Hepatocyte (in vitro differentiated cells): ENCODE data around the gene ITPRID1. TPM values are rescaled to one million over a fixed set of nuclear protein-coding genes. Genes with fewer than 3 reads are reported as not detected.

Source experiments
- DNase-seq: peaks from one replicate; pipeline ENCODE4 v3.0.0-alpha.2; 2016; ENCODE audit warnings: low spot score
- H2AFZ ChIP-seq: fragments of 200-600 bp; sonication (generic); 2 replicates; pipeline ENCODE4 v1.6.0; 2016; ENCODE audit warnings: antibody characterized with exemption, mild to moderate bottlenecking
- H3K27ac ChIP-seq: fragments of 200-600 bp; sonication (generic); 2 replicates; pipeline ENCODE4 v1.5.1; 2016; ENCODE audit warnings: mild to moderate bottlenecking
- H3K27me3 ChIP-seq: fragments of 200-600 bp; sonication (generic); 2 replicates; pipeline ENCODE4 v1.6.1; 2016
- H3K36me3 ChIP-seq: fragments of 200-600 bp; sonication (generic); replicated peaks from 2 replicates; pipeline ENCODE4 v1.5.1; 2016; ENCODE audit warnings: low read depth; ENCODE audit not compliant: insufficient read depth
- H3K4me1 ChIP-seq: fragments of 200-600 bp; sonication (generic); 2 replicates; pipeline ENCODE4 v1.5.1; 2016; ENCODE audit warnings: mild to moderate bottlenecking, moderate library complexity; ENCODE audit not compliant: insufficient read depth
- H3K4me2 ChIP-seq: fragments of 200-600 bp; sonication (generic); 2 replicates; pipeline ENCODE4 v1.6.0; 2016
- H3K4me3 ChIP-seq: fragments of 200-600 bp; sonication (generic); 2 replicates; pipeline ENCODE4 v1.5.1; 2016; ENCODE audit warnings: mild to moderate bottlenecking
- H3K79me2 ChIP-seq: fragments of 200-600 bp; sonication (generic); 2 replicates; pipeline ENCODE4 v1.6.0; 2017; ENCODE audit warnings: mild to moderate bottlenecking
- H3K9me2 ChIP-seq: fragments of 200-600 bp; sonication (generic); replicated peaks from 2 replicates; pipeline ENCODE4 v1.6.0; 2017; ENCODE audit warnings: mild to moderate bottlenecking; ENCODE audit not compliant: insufficient read depth
- H3K9me3 ChIP-seq: fragments of 200-600 bp; sonication (generic); 2 replicates; pipeline ENCODE4 v1.5.1; 2016; ENCODE audit warnings: low read depth, mild to moderate bottlenecking
- H4K20me1 ChIP-seq: fragments of 200-600 bp; sonication (generic); 2 replicates; pipeline ENCODE4 v1.6.0; 2016; ENCODE audit warnings: mild to moderate bottlenecking; ENCODE audit not compliant: insufficient read depth, poor library complexity, severe bottlenecking
- EZH2 ChIP-seq: fragments of 200-600 bp; sonication (generic); IDR thresholded peaks from 2 replicates; pipeline ENCODE4 v1.6.1; 2016; ENCODE audit warnings: antibody characterized with exemption, mild to moderate bottlenecking, borderline replicate concordance
- EZH2phosphoT487 ChIP-seq: fragments of 200-600 bp; sonication (generic); IDR thresholded peaks from one replicate; pipeline ENCODE4 v1.6.1; 2018; ENCODE audit warnings: antibody characterized with exemption, mild to moderate bottlenecking, low read depth, moderate library complexity; ENCODE audit not compliant: unreplicated experiment, severe bottlenecking
- WGBS: methylation state at CpG from one replicate; pipeline ENCODE4 v1.1.6; 2016; ENCODE audit warnings: low lambda C conversion rate; ENCODE audit errors: missing lambda C conversion rate; 5-methylcytosine and 5-hydroxymethylcytosine counted together
- polyA plus RNA-seq: library from polyadenylated mRNA; unstranded; fragments of >200 nt; fragmentation: Nextera tagmentation; extraction: Ambion mirVana; gene quantifications from 2 replicates; pipeline ENCODE4 v1.2.1, GENCODE V29; 2016
- total RNA-seq: library from RNA; depleted of rRNA; stranded (reverse); fragments of >200 nt; gene quantifications from 2 replicates; pipeline ENCODE4 v1.2.3, GENCODE V29; 2014
- TF ChIP-seq, protein P1 (sequence below): fragments of 200-600 bp; sonication (generic); IDR thresholded peaks from 2 replicates; pipeline ENCODE4 v1.5.1; 2016; ENCODE audit warnings: antibody characterized with exemption, mild to moderate bottlenecking; ENCODE audit not compliant: poor library complexity

The ITPRID1 gene
- total and polyA plus RNA-seq, 2 experiments from 2014 or later, result 0.06 TPM; not detected in 1

GRCh38 chr7:31664890-31665289 lies 151.0 kb downstream of the ITPRID1 start:
- H3K36me3 ChIP-seq, result no peaks in the 10 kb centered on the region
- no peaks in the 10 kb centered on the region for H3K9me3 ChIP-seq
- TF ChIP-seq EZH2phosphoT487, result no peak
- TF ChIP-seq, protein P1, sequence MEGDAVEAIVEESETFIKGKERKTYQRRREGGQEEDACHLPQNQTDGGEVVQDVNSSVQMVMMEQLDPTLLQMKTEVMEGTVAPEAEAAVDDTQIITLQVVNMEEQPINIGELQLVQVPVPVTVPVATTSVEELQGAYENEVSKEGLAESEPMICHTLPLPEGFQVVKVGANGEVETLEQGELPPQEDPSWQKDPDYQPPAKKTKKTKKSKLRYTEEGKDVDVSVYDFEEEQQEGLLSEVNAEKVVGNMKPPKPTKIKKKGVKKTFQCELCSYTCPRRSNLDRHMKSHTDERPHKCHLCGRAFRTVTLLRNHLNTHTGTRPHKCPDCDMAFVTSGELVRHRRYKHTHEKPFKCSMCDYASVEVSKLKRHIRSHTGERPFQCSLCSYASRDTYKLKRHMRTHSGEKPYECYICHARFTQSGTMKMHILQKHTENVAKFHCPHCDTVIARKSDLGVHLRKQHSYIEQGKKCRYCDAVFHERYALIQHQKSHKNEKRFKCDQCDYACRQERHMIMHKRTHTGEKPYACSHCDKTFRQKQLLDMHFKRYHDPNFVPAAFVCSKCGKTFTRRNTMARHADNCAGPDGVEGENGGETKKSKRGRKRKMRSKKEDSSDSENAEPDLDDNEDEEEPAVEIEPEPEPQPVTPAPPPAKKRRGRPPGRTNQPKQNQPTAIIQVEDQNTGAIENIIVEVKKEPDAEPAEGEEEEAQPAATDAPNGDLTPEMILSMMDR, result no peak
- TF ChIP-seq EZH2, result no peak
- H3K4me3 ChIP-seq, result no peak overlapping the region
- no peaks in the 10 kb centered on the region for H3K79me2 ChIP-seq
- H3K27me3 ChIP-seq, result peaks cover 3% of the 10 kb centered on the region
- no peaks in the 10 kb centered on the region for H3K4me1 ChIP-seq
- no peaks in the 10 kb centered on the region for H3K9me2 ChIP-seq
- no peak overlapping the region for H2AFZ ChIP-seq
- H3K27ac ChIP-seq, result no peak overlapping the region
- H4K20me1 ChIP-seq, result no peaks in the 10 kb centered on the region
- H3K4me2 ChIP-seq, result no peak overlapping the region
- no peak for DNase-seq

- Histone ChIP-seq H3K4me3 (no peak overlapping the region), H4K20me1 (no peaks in the 10 kb centered on the region), H3K27ac (no peak overlapping the region), H2AFZ (no peak overlapping the region), H3K9me2 (no peaks in the 10 kb centered on the region), H3K36me3 (no peaks in the 10 kb centered on the region), H3K9me3 (no peaks in the 10 kb centered on the region), H3K4me2 (no peak overlapping the region), H3K27me3 (peaks cover 3% of the 10 kb centered on the region), H3K79me2 (no peaks in the 10 kb centered on the region), H3K4me1 (no peaks in the 10 kb centered on the region)
- DNase-seq, result no peak
- TF ChIP-seq, protein P1, result no peak
- TF ChIP-seq EZH2phosphoT487 (no peak), EZH2 (no peak)
- WGBS, result 91% methylated on average over 1 of the region's 1 CpG
Measured at GRCh38 chr7:31665546-31665945, 151.7 kb downstream of the ITPRID1 start.

DNA sequence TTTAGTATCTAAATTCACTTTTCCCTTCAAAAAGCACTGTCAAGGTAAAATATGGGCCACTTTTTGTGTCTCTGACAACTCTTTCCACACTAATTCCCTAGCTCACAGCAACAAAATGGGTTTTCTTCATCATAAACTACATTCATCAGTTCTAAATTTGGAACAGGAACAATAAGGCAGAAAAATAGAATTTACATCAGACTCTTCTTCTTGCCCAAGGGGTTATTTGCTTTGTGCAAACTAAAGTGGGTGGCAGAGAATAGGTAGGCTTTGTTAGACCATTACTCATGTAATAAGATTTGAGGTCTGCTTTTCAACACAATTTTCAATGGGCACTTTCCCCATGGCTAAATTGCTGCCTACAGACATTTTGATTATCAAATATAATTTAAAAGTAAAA lies 155.6 kb downstream of the ITPRID1 start:
- H3K4me2 ChIP-seq, result no peak overlapping the region
- no peaks in the 10 kb centered on the region for H3K4me1 ChIP-seq
- DNase-seq, result no peak
- H3K27ac ChIP-seq, result no peak overlapping the region
- no peaks in the 10 kb centered on the region for H3K9me3 ChIP-seq
- no peak overlapping the region for H2AFZ ChIP-seq
- no peak overlapping the region for H3K4me3 ChIP-seq
- no peaks in the 10 kb centered on the region for H3K36me3 ChIP-seq
- no peaks in the 10 kb centered on the region for H4K20me1 ChIP-seq
- no peaks in the 10 kb centered on the region for H3K79me2 ChIP-seq
- H3K9me2 ChIP-seq, result no peaks in the 10 kb centered on the region
- no peaks in the 10 kb centered on the region for H3K27me3 ChIP-seq
- TF ChIP-seq EZH2phosphoT487 (no peak), EZH2 (no peak)
- TF ChIP-seq, protein P1, result no peak
